H1 (cell line): ENCODE results near the gene AMOT. TPM values are rescaled to one million over a fixed set of nuclear protein-coding genes. Genes with fewer than 3 reads are reported as not detected.

Experiments
- CTCF ChIA-PET: fragments of 300-600 bp; sonication (Branson Sonifier 250); formaldehyde crosslinking; loops from one replicate; lab custom pipeline; 2021; ENCODE audit not compliant: partially characterized antibody; lab: Charles Lee
- POLR2A ChIA-PET: fragments of 300-600 bp; sonication (Branson Sonifier 250); formaldehyde crosslinking; loops from one replicate; lab custom pipeline; 2021; ENCODE audit warnings: inconsistent platforms; ENCODE audit not compliant: partially characterized antibody; lab: Charles Lee
- DNase-seq, 2 experiments: peaks; one replicate each; pipeline versions ENCODE4 v3.0.0 to v3.0.0-alpha.2; 2010 to 2022; ENCODE audit warnings: low spot score in 2 of 2, low read depth in 1 of 2, mixed read lengths in 1 of 2
- FAIRE-seq: peaks from 2 replicates; lab custom pipeline; 2011; peaks lifted over from hg19 to GRCh38; lab: Jason Lieb, UNC
- H2AFZ ChIP-seq: 2 replicates; pipeline ENCODE4 v1.8.1; 2012; ENCODE audit warnings: low read length, inconsistent platforms
- H2AK5ac ChIP-seq: 2 replicates; pipeline ENCODE4 v1.6.1; 2013; ENCODE audit warnings: low read depth, low read length
- H2BK120ac ChIP-seq: replicated peaks from 2 replicates; pipeline ENCODE3; 2013; ENCODE audit warnings: low read depth, low read length, inconsistent platforms
- H2BK12ac ChIP-seq: 2 replicates; pipeline ENCODE4 v1.6.1; 2013; ENCODE audit warnings: low read depth, low read length
- H2BK15ac ChIP-seq: 2 replicates; pipeline ENCODE4 v1.6.1; 2013; ENCODE audit warnings: low read length
- H2BK20ac ChIP-seq: 2 replicates; pipeline ENCODE4 v1.6.1; 2013; ENCODE audit warnings: low read length
- H2BK5ac ChIP-seq: 2 replicates; pipeline ENCODE4 v1.6.1; 2013; ENCODE audit warnings: low read depth, low read length
- H3K14ac ChIP-seq: 2 replicates; pipeline ENCODE4 v1.6.1; 2013; ENCODE audit warnings: inconsistent platforms; ENCODE audit not compliant: insufficient read length
- H3K18ac ChIP-seq: 2 replicates; pipeline ENCODE4 v1.6.1; 2013; ENCODE audit warnings: low read length; ENCODE audit errors: extremely low read depth
- H3K23ac ChIP-seq: 2 replicates; pipeline ENCODE4 v1.6.1; 2013; ENCODE audit warnings: inconsistent platforms; ENCODE audit not compliant: insufficient read length
- H3K23me2 ChIP-seq: 2 replicates; pipeline ENCODE4 v1.6.1; 2013; ENCODE audit warnings: low read depth, low read length
- H3K27ac ChIP-seq: 2 replicates; pipeline ENCODE4 v1.6.1; 2011; ENCODE audit warnings: low read depth, low read length, inconsistent platforms
- H3K27me3 ChIP-seq, 4 experiments: replicated peaks in 1 of 4; 1 replicate in 1 of 4; 2 replicates in 3 of 4; pipeline versions ENCODE4 v1.6.1 to v1.8.1; 2011 to 2013; ENCODE audit warnings: low read length in 3 of 4, mild to moderate bottlenecking in 3 of 4, inconsistent platforms in 2 of 4, mixed read lengths in 2 of 4, moderate library complexity in 1 of 4; ENCODE audit not compliant: control insufficient read depth in 3 of 4, insufficient read depth in 3 of 4; ENCODE audit errors: extremely low read depth in 1 of 4
- H3K36me3 ChIP-seq, 4 experiments: 2 replicates each; pipeline versions ENCODE4 v1.6.1 to v1.8.1; 2011 to 2013; ENCODE audit warnings: mild to moderate bottlenecking in 4 of 4, low read length in 3 of 4, moderate library complexity in 2 of 4, control low read depth in 1 of 4, inconsistent platforms in 1 of 4; ENCODE audit not compliant: insufficient read depth in 4 of 4, control insufficient read depth in 2 of 4
- H3K4ac ChIP-seq: replicated peaks from 2 replicates; pipeline ENCODE3; 2013; ENCODE audit warnings: low read length, low read depth, mixed read lengths, inconsistent platforms; ENCODE audit not compliant: insufficient read length
- H3K4me1 ChIP-seq, 4 experiments: replicated peaks in 1 of 4; 1 replicate in 1 of 4; 2 replicates in 3 of 4; pipeline versions ENCODE4 v1.6.1 to v1.8.1; 2011 to 2013; ENCODE audit warnings: low read length in 3 of 4, inconsistent platforms in 2 of 4, mixed read lengths in 1 of 4; ENCODE audit not compliant: insufficient read depth in 4 of 4, control insufficient read depth in 3 of 4
- H3K4me2 ChIP-seq, 2 experiments: 2 replicates each; pipeline versions ENCODE4 v1.6.1 to v1.8.1; 2011 to 2013; ENCODE audit warnings: low read depth in 2 of 2, low read length in 2 of 2, control low read depth in 1 of 2, inconsistent platforms in 1 of 2, mild to moderate bottlenecking in 1 of 2; ENCODE audit not compliant: insufficient read depth in 1 of 2
- H3K4me3 ChIP-seq, 4 experiments: fragments of 200-600, 300-600 bp in 1 of 4; sonication (generic), shearing (Covaris generic), sonication (Bioruptor Twin) in 1 of 4; 2 replicates each; pipeline versions ENCODE4 v1.5.1 to v1.8.1; 2011 to 2016; ENCODE audit warnings: low read length in 4 of 4, low read depth in 3 of 4, control low read depth in 2 of 4, inconsistent platforms in 2 of 4, mild to moderate bottlenecking in 2 of 4, mixed read lengths in 1 of 4, moderate library complexity in 1 of 4; ENCODE audit not compliant: insufficient read depth in 2 of 4; ENCODE audit errors: extremely low read depth in 1 of 4
- H3K56ac ChIP-seq: replicated peaks from 2 replicates; pipeline ENCODE3; 2013; ENCODE audit warnings: low read depth, mild to moderate bottlenecking, mixed read lengths, low read length, inconsistent platforms; ENCODE audit not compliant: insufficient read length
- H3K79me1 ChIP-seq: 2 replicates; pipeline ENCODE4 v1.6.1; 2013; ENCODE audit warnings: low read depth, low read length, control low read depth
- H3K79me2 ChIP-seq, 2 experiments: 2 replicates each; pipeline versions ENCODE4 v1.6.1 to v1.8.1; 2012 to 2013; ENCODE audit warnings: low read length in 2 of 2, mild to moderate bottlenecking in 2 of 2, inconsistent platforms in 1 of 2; ENCODE audit not compliant: insufficient read depth in 2 of 2, control insufficient read depth in 1 of 2
- H3K9ac ChIP-seq, 4 experiments: replicated peaks in 1 of 4; 1 replicate in 1 of 4; 2 replicates in 3 of 4; pipeline versions ENCODE4 v1.6.1 to v1.8.1; 2011 to 2013; ENCODE audit warnings: low read depth in 3 of 4, low read length in 3 of 4, control low read depth in 2 of 4, mild to moderate bottlenecking in 2 of 4, moderate library complexity in 2 of 4, inconsistent platforms in 1 of 4; ENCODE audit errors: extremely low read depth in 1 of 4
- H3K9me3 ChIP-seq, 2 experiments: 2 replicates each; pipeline versions ENCODE4 v1.6.1 to v1.8.1; 2012 to 2013; ENCODE audit warnings: mild to moderate bottlenecking in 2 of 2, moderate library complexity in 2 of 2, control low read depth in 1 of 2, inconsistent platforms in 1 of 2, low read depth in 1 of 2, low read length in 1 of 2, mixed read lengths in 1 of 2; ENCODE audit not compliant: insufficient read depth in 2 of 2
- H4K20me1 ChIP-seq, 2 experiments: replicated peaks in 1 of 2; 2 replicates each; pipeline versions ENCODE3 to v1.8.1; 2011 to 2013; ENCODE audit warnings: inconsistent platforms in 2 of 2, low read length in 2 of 2, mild to moderate bottlenecking in 1 of 2; ENCODE audit not compliant: insufficient read depth in 2 of 2, control insufficient read depth in 1 of 2
- H4K5ac ChIP-seq: 2 replicates; pipeline ENCODE4 v1.6.1; 2013; ENCODE audit warnings: low read length, low read depth, mixed read lengths, inconsistent platforms; ENCODE audit not compliant: insufficient read length
- H4K8ac ChIP-seq: 2 replicates; pipeline ENCODE4 v1.8.0; 2013; ENCODE audit warnings: mild to moderate bottlenecking, moderate library complexity, low read length, inconsistent platforms; ENCODE audit not compliant: insufficient read depth; ENCODE audit errors: extremely low read depth
- H4K91ac ChIP-seq: replicated peaks from 2 replicates; pipeline ENCODE3; 2013; ENCODE audit warnings: low read length, mixed read lengths, inconsistent platforms; ENCODE audit not compliant: insufficient read length
- ATF3 ChIP-seq: IDR thresholded peaks from 2 replicates; pipeline ENCODE4 v1.6.1; 2011; ENCODE audit warnings: low read depth, mild to moderate bottlenecking, low read length; ENCODE audit not compliant: insufficient read depth
- CBX5 ChIP-seq: fragments of 300-800, 300-1000 bp; sonication (generic); IDR thresholded peaks from 2 replicates; pipeline ENCODE4 v1.7.1; 2016; ENCODE audit warnings: antibody characterized with exemption, low read length, low read depth
- HDAC2 ChIP-seq, 2 experiments: fragments of 300-600 bp in 1 of 2; sonication (generic) in 1 of 2; IDR thresholded peaks; 2 replicates each; pipeline ENCODE4 v1.6.1; 2011 to 2012; ENCODE audit warnings: low read depth in 2 of 2, low read length in 2 of 2, mild to moderate bottlenecking in 2 of 2, moderate library complexity in 2 of 2, borderline replicate concordance in 1 of 2, inconsistent platforms in 1 of 2
- HDAC6 ChIP-seq: IDR thresholded peaks from one replicate; pipeline ENCODE4 v1.7.1; 2012; ENCODE audit warnings: low read depth, mild to moderate bottlenecking, inconsistent platforms, low read length, moderate library complexity
- NRF1 ChIP-seq: IDR thresholded peaks from 2 replicates; pipeline ENCODE4 v1.6.1; 2011; ENCODE audit warnings: mild to moderate bottlenecking, low read depth, low read length, improper control_type of control experiment
- POLR2A ChIP-seq, 2 experiments: IDR thresholded peaks; 1 replicate in 1 of 2; 2 replicates in 1 of 2; pipeline ENCODE4 v1.6.1; 2011; ENCODE audit warnings: low read depth in 2 of 2, low read length in 2 of 2, mild to moderate bottlenecking in 2 of 2; ENCODE audit errors: control extremely low read depth in 1 of 2
- POU5F1 ChIP-seq: IDR thresholded peaks from 2 replicates; pipeline ENCODE4 v1.6.1; 2011; ENCODE audit warnings: low read depth, mild to moderate bottlenecking, low read length, moderate library complexity
- RAD21 ChIP-seq, 2 experiments: IDR thresholded peaks in 1 of 2; conservative IDR thresholded peaks in 1 of 2; 2 replicates each; pipeline ENCODE4 v1.6.1; 2011; ENCODE audit warnings: low read depth in 2 of 2, low read length in 2 of 2, improper control_type of control experiment in 1 of 2, inconsistent platforms in 1 of 2, mild to moderate bottlenecking in 1 of 2, moderate library complexity in 1 of 2
- SIX5 ChIP-seq: IDR thresholded peaks from 2 replicates; pipeline ENCODE4 v1.6.1; 2011; ENCODE audit warnings: mild to moderate bottlenecking, low read depth, low read length
- SP4 ChIP-seq: IDR thresholded peaks from 2 replicates; pipeline ENCODE4 v1.6.1; 2012; ENCODE audit warnings: low read length, inconsistent platforms
- TCF12 ChIP-seq: IDR thresholded peaks from 2 replicates; pipeline ENCODE4 v1.6.1; 2011; ENCODE audit warnings: low read depth, mild to moderate bottlenecking, low read length
- WGBS, 2 experiments: shearing (Covaris generic) in 1 of 2; methylation state at CpG; one replicate each; pipeline versions ENCODE4 v1.1.6 to v1.1.7; 2013 to 2015; ENCODE audit warnings: low lambda C conversion rate in 2 of 2, mixed read lengths in 2 of 2, inconsistent platforms in 1 of 2, low coverage in 1 of 2, missing lambda C conversion rate in 1 of 2; ENCODE audit not compliant: insufficient replicate concordance in 2 of 2, insufficient coverage in 1 of 2, insufficient read length in 1 of 2; ENCODE audit errors: extremely low coverage in 1 of 2, missing lambda C conversion rate in 1 of 2; 5-methylcytosine and 5-hydroxymethylcytosine counted together
- polyA plus RNA-seq, 7 experiments: library from polyadenylated mRNA; depleted of rRNA in 3 of 7; stranded (reverse) in 5 of 7; unstranded in 2 of 7; fragments of >200 nt in 5 of 7; fragments of 200-250 nt in 2 of 7; gene quantifications; 1 replicate in 5 of 7; 2 replicates in 1 of 7; 4 replicates in 1 of 7; pipeline versions ENCODE4 v1.2.1 to v1.2.3, GENCODE V29; 2011 to 2013; ENCODE audit warnings: missing spikeins in 2 of 7, mixed read lengths in 2 of 7
- total RNA-seq: library from RNA; stranded (reverse); fragmentation: NEBNext Ultra II Directional; extraction: Animal tissue kit (Norgen Biotek cat#: 25700); gene quantifications from 2 replicates; pipeline ENCODE4 v1.2.1, GENCODE V29; 2021
- TF ChIP-seq, protein P1 (sequence below): IDR thresholded peaks from 2 replicates; pipeline ENCODE4 v1.6.1; 2011; ENCODE audit warnings: low read length, improper control_type of control experiment
- TF ChIP-seq, protein P2 (sequence below): IDR thresholded peaks from 2 replicates; pipeline ENCODE4 v1.6.1; 2012; ENCODE audit warnings: inconsistent platforms

AMOT gene
- total and polyA plus RNA-seq, 2 of the 8 experiments (the other 6 are each of a cell fraction or from before 2014, with no cell fraction given) = 2.3 to 7.1 TPM

- Histone ChIP-seq H3K23ac (no peak overlapping the region), H2BK5ac (no peak overlapping the region), H4K20me1 (no peaks in the 10 kb centered on the region), H3K4ac (no peak overlapping the region), H3K18ac (no peak overlapping the region), H2AFZ (no peak overlapping the region), H3K79me2 (no peaks in the 10 kb centered on the region), H3K23me2 (no peaks in the 10 kb centered on the region), H3K27ac (no peak overlapping the region), H3K79me1 (no peaks in the 10 kb centered on the region), H3K56ac (no peak overlapping the region), H3K4me3 (no peak overlapping the region), H2BK20ac (no peak overlapping the region), H3K27me3 (no peaks in the 10 kb centered on the region), H2BK15ac (no peak overlapping the region), H3K4me1 (no peaks in the 10 kb centered on the region), H3K9me3 (no peaks in the 10 kb centered on the region), H2AK5ac (no peak overlapping the region), H2BK120ac (no peak overlapping the region), H3K36me3 (no peaks in the 10 kb centered on the region), H3K4me2 (no peak overlapping the region), H2BK12ac (no peak overlapping the region), H3K9ac (no peak overlapping the region), H3K14ac (no peak overlapping the region), H4K5ac (no peak overlapping the region), H4K91ac (no peak overlapping the region), H4K8ac (no peak overlapping the region)
- ChIA-PET CTCF (no interaction called here), POLR2A (no interaction called here)
- FAIRE-seq = no peak
- WGBS, 2 experiments = 87% methylated on average over 7 of the region's 9 CpGs; no CpG with 5 or more reads in 1 of the 2 experiments
- no peak for TF ChIP-seq CBX5
- TF ChIP-seq SIX5 = no peak
- TF ChIP-seq ATF3 = no peak
- TF ChIP-seq, protein P1, sequence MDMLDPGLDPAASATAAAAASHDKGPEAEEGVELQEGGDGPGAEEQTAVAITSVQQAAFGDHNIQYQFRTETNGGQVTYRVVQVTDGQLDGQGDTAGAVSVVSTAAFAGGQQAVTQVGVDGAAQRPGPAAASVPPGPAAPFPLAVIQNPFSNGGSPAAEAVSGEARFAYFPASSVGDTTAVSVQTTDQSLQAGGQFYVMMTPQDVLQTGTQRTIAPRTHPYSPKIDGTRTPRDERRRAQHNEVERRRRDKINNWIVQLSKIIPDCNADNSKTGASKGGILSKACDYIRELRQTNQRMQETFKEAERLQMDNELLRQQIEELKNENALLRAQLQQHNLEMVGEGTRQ = no peak
- TF ChIP-seq HDAC6 = no peak
- no peak for TF ChIP-seq TCF12
- TF ChIP-seq, protein P2, sequence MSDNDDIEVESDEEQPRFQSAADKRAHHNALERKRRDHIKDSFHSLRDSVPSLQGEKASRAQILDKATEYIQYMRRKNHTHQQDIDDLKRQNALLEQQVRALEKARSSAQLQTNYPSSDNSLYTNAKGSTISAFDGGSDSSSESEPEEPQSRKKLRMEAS = no peak
- TF ChIP-seq HDAC2 (IDR thresholded peaks at IDR 0.05; ENCODE audit: borderline replicate concordance in 1 of 2, low read depth in 2 of 2, low read length in 2 of 2) = no peak
- no peak for TF ChIP-seq POU5F1
- no peak for TF ChIP-seq POLR2A (IDR thresholded peaks at IDR 0.05; ENCODE audit: control extremely low read depth in 1 of 2, low read depth in 2 of 2, low read length in 2 of 2)
- TF ChIP-seq NRF1 = no peak
- no peak for TF ChIP-seq RAD21 (IDR thresholded peaks at IDR 0.05 in 1 of 2, conservative IDR thresholded peaks at IDR 0.05 in 1 of 2; ENCODE audit: low read depth in 2 of 2, low read length in 2 of 2)
- TF ChIP-seq SP4 = no peak
- DNase-seq = no peak
These were observed 61.5 kb downstream of the AMOT start for GRCh38 chrX:112779139-112779538.
